Measurements from ENCODE around the gene NRAP.

NRAP gene

GRCh38 chr10:113663908-113664307 lies at the start of gene NRAP:
Gene NRAP (minus strand): TSS chr10:113664041. CDS start chr10:113663882, 159 bp downstream.
- no peak for DNase-seq

GRCh38 chr10:113713640-113713982 lies 49.8 kb upstream of the NRAP start:
- no peak for DNase-seq

- DNase-seq: no peak
Observed at GRCh38 chr10:113712755-113713639, 49.2 kb upstream of the NRAP start.

- DNase-seq: no peak
Observed at GRCh38 chr10:113712024-113712423, 48.2 kb upstream of the NRAP start.

- DNase-seq: no peak
Observed at GRCh38 chr10:113711142-113711541, 47.3 kb upstream of the NRAP start.

- DNase-seq: no peak
Observed at GRCh38 chr10:113709221-113709838, 45.5 kb upstream of the NRAP start.

- no peak for DNase-seq
Observed at GRCh38 chr10:113708640-113709039, 44.8 kb upstream of the NRAP start.

GRCh38 chr10:113706623-113707022 lies 42.8 kb upstream of the NRAP start:
- DNase-seq: no peak

GRCh38 chr10:113705344-113705652 lies 41.5 kb upstream of the NRAP start:
- no peak for DNase-seq

GRCh38 chr10:113704637-113705343 lies 40.9 kb upstream of the NRAP start:
- peak; percentile 36 for DNase-seq

GRCh38 chr10:113697595-113697994 lies 33.8 kb upstream of the NRAP start:
- no peak for DNase-seq

GRCh38 chr10:113695691-113696090 lies 31.9 kb upstream of the NRAP start:
- no peak for DNase-seq

- no peak for DNase-seq
Observed at GRCh38 chr10:113693348-113693747, 29.5 kb upstream of the NRAP start.

GRCh38 chr10:113692271-113692670 lies 28.4 kb upstream of the NRAP start:
- DNase-seq: no peak

- no peak for DNase-seq
Observed at GRCh38 chr10:113691381-113691780, 27.5 kb upstream of the NRAP start.

- DNase-seq: no peak
Observed at GRCh38 chr10:113690749-113691148, 26.9 kb upstream of the NRAP start.

- DNase-seq: no peak
Observed at GRCh38 chr10:113689574-113689973, 25.7 kb upstream of the NRAP start.

GRCh38 chr10:113689057-113689456 lies 25.2 kb upstream of the NRAP start:
- no peak for DNase-seq

- DNase-seq: no peak
Observed at GRCh38 chr10:113687037-113687436, 23.2 kb upstream of the NRAP start.

GRCh38 chr10:113686028-113686427 lies 22.2 kb upstream of the NRAP start:
- DNase-seq: no peak

GRCh38 chr10:113683300-113683699 lies 19.5 kb upstream of the NRAP start:
- DNase-seq: no peak

GRCh38 chr10:113681533-113682470 lies 18.0 kb upstream of the NRAP start:
- DNase-seq: peak; percentile 44

Measured in CD4-positive, alpha-beta T cell treated with Interleukin-10 for 1 hour (primary cell).